DMS 273 (cell line): ENCODE data around the gene LUC7L.
"Not testable (repeated sequence)": the region's sequence is repeated elsewhere in the genome, so short reads cannot be mapped to it uniquely, and the experiment has no call there.

Experiments used
- DNase-seq: peaks from one replicate; lab custom pipeline; 2025; ENCODE audit not compliant: unreplicated experiment; lab: John Stamatoyannopoulos, UW

LUC7L gene

DNA sequence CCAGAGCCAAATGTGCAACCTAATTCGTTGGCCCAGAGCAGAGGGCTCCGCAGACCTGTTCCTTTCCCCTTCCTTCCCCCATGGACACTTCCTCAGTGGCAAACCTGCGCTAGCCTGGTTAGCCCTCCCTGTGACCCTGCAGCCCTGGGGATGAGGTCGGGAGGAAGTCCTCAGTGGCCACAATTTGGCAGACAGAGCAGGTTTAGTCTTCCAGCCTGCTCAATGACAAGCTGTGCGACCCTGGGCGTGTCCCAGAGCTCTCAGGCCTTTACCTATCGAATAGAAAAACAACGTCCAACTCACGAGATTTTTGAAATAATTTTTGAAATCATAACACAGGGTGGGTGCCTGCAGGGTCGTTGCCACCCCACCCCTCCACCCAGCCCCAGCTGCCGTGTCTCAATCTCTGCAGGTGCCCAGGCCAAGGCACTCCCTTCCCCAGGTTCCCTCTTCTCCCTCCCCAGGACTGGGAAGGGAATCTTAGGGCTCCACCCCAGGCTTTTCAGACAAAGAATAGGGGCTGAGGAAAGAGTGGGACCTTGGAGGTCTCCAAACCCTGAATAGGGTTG, 62.0 kb downstream of the LUC7L start:
- no peak for DNase-seq

DNA sequence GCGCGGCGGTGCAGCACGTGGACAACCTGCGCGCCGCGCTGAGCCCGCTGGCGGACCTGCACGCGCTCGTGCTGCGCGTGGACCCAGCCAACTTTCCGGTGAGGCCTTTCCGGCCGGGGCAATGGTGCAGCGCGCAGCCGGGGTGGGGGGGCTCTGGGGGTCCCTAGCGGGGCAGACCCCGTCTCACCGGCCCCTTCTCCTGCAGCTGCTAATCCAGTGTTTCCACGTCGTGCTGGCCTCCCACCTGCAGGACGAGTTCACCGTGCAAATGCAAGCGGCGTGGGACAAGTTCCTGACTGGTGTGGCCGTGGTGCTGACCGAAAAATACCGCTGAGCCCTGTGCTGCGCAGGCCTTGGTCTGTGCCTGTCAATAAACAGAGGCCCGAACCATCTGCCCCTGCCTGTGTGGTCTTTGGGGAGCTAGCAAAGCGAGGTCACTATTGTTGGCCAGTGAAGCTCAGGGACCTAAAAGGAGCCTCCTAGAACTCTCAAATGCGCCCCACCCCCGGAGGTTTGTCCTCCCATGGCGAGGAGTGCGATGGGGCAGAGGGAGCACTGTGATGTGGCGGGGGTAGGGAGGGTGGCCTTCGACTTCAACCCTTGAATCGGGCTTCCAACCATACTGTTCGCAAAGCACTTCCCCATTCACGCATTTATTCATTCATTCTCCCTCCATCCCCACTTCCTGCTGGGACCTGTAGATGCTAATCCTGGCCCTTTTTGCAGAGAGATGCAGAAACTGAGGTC, 62.7 kb downstream of the LUC7L start:
- no peak for DNase-seq

DNA sequence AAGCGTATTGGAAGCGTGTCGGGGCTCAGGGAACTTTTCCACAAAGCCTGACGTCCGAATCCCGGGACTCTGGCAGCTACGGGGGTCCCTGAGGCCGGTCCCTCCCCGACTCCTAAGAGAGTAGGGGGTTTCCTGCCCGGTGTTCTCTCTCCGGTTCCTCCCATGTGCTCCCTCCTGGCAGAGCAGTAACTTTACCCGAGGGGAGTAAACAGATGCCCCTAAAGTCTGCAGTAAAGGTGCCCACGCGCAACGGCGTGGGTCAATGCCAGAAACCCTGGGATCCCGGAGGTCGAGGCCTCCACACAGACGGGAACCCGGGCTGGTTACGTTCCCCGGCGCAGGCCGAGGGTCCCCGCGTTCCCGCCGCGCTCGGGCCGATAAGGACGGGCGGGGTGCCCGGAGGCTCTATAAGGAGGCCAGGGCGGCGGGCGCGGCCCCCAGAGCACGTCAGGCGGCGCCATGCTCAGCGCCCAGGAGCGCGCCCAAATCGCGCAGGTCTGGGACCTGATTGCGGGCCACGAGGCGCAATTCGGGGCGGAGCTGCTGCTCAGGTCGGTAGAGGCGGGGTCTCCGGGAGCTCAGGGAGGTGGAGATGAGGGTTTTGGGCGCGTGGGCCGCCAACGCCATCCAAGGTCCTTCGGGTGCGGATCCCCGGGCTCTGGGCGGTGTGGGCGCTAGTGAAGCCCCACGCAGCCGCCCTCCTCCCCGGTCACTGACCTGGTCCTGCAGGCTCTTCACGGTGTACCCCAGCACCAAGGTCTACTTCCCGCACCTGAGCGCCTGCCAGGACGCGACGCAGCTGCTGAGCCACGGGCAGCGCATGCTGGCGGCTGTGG, 63.5 kb downstream of the LUC7L start, which contains the start of gene HBM:
Gene HBM, plus strand, starts transcription at position 440 of the 836 bp plus-strand sequence. Its CDS starts 20 bp downstream, at position 460.
- peak; percentile 59 for DNase-seq

DNA sequence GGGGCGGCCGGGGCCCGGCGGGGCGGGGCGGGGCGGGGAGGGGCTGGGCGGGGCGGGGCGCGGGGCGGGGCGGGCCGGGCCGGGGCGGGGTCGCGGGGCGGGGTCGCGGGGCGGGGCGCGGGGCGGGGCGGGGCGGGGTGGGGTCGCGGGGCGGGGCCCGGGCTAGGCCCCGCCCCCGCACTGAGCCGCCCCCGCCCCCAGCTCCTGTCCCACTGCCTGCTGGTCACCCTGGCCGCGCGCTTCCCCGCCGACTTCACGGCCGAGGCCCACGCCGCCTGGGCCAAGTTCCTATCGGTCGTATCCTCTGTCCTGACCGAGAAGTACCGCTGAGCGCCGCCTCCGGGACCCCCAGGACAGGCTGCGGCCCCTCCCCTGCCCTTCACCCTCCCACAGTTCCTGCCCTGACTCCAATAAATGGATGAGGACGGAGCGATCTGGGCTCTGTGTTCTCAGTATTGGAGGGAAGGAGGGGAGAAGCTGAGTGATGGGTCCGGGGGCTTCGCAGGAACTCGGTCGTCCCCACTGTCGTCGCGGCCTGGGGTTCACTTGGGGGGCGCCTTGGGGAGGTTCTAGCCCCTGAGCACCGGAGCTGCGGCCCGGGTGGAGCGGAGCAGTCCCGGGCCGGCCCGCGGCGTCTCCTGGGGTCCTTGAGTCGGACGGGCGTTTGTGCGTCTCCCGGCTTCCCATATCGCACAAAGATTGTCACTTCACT, 64.3 kb downstream of the LUC7L start:
- DNase-seq, result peak; percentile 63

DNA sequence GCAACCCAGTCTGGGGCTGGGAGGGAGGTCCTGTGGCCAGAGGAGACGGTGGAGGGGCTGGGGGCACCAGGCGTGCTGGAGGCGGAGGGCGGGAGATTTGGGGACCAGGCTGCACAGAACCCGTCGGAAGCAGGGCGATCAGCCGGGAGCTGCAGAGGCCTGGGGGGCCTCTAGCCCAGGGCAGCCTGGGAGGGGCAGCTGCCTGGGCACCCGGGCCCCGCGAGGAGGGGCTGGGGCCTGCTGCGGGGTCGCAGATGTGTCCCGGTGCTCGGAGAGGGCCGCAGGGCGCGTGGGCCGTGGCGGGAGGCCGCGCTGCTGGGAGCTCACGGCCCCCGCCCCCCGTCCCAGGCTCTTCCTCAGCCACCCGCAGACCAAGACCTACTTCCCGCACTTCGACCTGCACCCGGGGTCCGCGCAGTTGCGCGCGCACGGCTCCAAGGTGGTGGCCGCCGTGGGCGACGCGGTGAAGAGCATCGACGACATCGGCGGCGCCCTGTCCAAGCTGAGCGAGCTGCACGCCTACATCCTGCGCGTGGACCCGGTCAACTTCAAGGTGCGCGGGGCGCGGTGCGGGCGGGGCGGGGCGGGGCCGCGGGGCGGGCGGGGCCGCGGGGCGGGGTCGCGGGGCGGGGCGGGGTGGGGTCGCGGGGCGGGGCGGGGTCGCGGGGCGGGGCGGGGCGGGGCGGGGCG, 65.0 kb downstream of the LUC7L start:
- not testable (repeated sequence) for DNase-seq

DNA sequence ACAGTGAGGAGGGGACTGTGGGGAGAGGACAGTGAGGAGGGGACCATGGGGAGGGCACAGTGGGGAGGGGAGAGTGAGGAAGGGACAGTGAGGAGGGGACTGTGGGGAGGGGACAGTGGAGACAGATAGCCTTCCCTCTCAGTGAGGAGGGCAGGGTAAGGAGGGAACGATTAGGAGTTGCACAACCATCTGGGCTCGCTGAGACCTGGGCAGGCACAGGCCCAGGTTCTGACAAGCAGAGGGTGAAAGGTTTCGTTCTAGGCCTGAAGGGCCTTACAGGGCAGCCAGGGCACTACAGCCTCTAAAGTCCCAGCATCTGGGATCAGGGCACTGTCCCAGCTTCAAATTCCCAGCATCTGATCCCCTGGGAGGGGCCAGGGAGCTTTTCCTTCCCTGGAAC, 65.6 kb downstream of the LUC7L start:
- DNase-seq, result not testable (repeated sequence)

DNA sequence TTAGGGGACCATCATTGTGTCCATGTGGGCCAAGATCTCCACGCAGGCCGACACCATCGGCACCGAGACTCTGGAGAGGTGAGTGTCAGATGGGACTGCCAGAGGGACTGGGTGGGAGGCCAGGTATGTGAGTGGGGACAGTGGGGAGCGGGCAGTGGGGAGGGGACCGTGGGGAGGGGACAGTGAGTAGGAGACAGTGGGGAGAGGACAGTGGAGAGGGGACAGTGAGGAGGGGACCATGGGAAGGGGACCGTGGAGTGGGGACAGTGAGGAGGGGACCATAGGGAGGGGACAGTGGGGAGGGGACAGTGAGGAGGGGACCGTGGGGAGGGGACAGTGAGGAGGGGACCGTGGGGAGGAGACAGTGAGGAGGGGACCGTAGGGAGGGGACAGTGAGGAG, 66.1 kb downstream of the LUC7L start:
- not testable (repeated sequence) for DNase-seq

DNA sequence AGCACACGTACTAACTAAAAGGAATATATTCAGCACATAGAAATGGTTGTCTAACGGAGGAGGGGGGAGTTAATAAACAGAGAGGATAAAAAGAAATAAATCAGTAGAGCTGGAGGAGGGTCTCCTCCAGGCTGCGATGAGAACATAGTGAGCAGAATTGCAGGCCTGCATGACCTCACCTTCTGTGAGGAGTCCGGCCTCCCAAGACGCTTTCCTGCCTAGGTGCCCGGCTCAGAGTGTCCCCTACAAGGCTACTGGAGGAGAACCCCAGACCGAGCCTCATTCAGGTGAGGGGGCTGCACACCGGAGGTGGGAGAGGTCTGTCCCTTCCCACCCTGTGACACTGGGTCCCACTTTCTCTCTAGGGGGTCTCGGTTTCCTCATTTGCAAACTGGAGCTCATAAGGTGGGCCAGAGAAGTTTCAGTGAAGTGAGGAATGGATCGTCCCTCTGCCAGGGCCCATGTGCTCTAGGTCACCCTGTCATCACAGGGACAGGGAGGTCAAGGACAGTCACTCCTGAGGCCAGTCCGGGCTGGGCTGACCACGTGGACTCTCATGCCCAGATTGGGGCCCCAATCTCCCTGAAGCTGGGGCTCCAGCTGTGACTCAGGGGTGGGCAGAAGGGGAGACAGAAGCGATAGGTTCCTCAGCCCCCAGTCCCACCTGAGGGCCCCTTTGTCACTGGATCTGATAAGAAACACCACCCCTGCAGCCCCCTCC, 66.8 kb downstream of the LUC7L start:
- no peak for DNase-seq

DNA sequence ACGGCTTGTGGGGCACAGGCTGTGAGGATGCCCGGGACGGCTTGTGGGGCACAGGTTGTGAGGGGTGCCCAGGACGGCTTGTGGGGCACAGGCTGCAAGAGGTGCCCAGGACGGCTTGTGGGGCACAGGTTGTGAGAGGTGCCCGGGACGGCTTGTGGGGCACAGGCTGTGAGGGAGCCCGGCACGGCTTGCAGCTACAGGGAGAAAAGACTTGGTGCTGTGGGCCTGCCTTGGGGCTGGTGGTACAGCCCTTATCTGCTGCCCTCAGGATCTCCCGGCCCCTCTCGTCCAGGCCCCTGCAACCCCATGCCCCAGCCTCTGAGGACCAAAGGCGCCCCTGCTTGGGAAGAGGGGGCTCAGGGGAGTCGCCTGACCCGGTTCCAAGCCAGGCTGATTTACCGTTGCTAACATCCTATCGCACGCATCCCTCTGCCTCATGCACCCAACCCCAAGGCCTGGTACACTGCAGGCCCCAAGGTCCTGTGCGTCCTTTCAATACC, 68.5 kb downstream of the LUC7L start:
- DNase-seq, result no peak

DNA sequence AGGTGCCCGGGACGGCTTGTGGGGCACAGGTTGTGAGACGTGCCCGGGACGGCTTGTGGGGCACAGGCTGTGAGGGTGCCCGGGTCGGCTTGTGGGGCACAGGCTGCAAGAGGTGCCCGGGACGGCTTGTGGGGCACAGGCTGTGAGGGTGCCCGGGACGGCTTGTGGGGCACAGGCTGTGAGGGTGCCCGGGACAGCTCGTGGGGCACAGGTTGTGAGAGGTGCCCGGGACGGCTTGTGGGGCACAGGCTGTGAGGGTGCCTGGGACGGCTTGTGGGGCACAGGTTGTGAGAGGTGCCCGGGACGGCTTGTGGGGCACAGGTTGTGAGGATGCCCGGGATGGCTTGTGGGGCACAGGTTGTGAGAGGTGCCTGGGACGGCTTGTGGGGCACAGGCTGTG, 69.0 kb downstream of the LUC7L start:
- DNase-seq, result not testable (repeated sequence)

DNA sequence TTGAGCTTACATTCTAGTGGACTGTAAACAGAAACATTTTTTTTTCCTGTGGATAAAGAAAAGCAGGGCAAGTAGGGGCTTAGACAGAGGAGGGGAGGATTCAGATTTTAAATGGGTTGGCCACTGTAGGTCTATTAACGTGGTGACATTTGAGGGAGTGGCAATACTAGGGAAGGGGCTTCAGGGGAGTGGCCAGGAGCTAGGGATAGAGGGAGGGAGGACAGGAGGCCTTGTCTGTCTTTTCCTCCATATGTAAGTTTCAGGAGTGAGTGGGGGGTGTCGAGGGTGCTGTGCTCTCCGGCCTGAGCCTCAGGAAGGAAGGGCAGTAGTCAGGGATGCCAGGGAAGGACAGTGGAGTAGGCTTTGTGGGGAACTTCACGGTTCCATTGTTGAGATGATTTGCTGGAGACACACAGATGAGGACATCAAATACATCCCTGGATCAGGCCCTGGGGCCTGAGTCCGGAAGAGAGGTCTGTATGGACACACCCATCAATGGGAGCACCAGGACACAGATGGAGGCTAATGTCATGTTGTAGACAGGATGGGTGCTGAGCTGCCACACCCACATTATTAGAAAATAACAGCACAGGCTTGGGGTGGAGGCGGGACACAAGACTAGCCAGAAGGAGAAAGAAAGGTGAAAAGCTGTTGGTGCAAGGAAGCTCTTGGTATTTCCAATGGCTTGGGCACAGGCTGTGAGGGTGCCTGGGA, 70.0 kb downstream of the LUC7L start:
- DNase-seq, result no peak

DNA sequence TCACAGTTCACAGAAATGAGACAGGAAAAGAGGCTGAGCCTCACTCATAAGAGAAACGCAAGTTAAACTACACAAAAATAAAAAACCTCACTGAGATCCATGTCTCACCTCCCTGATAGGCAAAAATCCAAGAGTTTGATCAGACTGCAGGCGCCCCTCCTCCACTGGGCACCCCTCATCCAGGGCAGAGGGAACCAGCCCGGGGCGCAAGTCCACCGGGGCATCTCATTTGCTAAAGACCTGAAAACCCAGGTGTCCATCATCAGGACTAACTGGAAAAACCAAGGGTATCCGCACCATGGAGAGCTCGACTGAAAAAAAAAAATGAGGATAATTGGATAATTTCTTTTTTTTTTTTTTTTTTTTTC, 74.2 kb downstream of the LUC7L start:
- DNase-seq, result no peak

DNA sequence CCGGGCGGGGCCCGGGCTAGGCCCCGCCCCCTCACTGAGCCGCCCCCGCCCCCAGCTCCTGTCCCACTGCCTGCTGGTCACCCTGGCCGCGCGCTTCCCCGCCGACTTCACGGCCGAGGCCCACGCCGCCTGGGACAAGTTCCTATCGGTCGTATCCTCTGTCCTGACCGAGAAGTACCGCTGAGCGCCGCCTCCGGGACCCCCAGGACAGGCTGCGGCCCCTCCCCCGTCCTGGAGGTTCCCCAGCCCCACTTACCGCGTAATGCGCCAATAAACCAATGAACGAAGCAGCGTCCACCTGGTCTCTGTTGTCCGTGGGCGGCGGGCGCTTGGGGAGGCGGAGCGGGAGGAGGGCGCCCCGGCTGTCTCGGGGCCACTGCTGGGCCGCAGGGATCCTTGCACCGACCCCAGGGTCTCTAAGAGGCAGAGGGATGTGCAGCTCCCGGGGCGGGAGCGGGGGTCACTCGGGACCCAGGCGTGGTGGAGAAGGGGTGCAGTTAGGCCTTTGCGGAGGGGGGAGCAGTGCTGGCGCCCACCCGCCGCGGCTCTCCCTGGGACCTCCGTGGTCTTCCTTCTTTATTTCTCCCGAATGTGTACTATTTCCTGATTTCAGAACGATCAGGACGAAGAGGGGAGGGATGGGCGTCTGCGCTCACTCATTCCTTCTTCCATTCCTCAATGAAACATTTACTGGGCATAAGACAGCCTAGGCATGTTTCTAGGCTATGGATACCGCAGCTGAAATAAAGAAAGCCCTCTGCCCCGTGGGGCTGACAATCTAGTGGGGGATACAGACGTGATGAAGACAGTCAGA, 74.8 kb downstream of the LUC7L start:
- DNase-seq, result peak; percentile 47

DNA sequence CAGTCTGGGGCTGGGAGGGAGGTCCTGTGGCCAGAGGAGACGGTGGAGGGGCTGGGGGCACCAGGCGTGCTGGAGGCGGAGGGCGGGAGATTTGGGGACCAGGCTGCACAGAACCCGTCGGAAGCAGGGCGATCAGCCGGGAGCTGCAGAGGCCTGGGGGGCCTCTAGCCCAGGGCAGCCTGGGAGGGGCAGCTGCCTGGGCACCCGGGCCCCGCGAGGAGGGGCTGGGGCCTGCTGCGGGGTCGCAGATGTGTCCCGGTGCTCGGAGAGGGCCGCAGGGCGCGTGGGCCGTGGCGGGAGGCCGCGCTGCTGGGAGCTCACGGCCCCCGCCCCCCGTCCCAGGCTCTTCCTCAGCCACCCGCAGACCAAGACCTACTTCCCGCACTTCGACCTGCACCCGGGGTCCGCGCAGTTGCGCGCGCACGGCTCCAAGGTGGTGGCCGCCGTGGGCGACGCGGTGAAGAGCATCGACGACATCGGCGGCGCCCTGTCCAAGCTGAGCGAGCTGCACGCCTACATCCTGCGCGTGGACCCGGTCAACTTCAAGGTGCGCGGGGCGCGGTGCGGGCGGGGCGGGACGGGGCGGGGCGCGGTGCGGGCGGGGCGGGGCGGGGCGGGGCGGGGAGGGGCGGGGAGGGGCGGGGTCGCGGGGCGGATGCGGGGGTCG, 75.6 kb downstream of the LUC7L start:
- DNase-seq, result not testable (repeated sequence)

DNA sequence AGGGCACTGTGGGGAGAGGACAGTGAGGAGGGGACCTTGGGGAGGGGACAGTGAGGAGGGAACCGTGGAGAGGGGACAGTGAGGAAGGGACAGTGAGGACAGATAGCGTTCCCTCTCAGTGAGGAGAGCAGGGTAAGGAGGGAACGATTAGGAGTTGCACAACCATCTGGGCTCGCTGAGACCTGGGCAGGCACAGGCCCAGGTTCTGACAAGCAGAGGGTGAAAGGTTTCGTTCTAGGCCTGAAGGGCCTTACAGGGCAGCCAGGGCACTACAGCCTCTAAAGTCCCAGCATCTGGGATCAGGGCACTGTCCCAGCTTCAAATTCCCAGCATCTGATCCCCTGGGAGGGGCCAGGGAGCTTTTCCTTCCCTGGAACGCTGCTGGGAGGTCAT, 76.1 kb downstream of the LUC7L start:
- DNase-seq, result not testable (repeated sequence)

DNA sequence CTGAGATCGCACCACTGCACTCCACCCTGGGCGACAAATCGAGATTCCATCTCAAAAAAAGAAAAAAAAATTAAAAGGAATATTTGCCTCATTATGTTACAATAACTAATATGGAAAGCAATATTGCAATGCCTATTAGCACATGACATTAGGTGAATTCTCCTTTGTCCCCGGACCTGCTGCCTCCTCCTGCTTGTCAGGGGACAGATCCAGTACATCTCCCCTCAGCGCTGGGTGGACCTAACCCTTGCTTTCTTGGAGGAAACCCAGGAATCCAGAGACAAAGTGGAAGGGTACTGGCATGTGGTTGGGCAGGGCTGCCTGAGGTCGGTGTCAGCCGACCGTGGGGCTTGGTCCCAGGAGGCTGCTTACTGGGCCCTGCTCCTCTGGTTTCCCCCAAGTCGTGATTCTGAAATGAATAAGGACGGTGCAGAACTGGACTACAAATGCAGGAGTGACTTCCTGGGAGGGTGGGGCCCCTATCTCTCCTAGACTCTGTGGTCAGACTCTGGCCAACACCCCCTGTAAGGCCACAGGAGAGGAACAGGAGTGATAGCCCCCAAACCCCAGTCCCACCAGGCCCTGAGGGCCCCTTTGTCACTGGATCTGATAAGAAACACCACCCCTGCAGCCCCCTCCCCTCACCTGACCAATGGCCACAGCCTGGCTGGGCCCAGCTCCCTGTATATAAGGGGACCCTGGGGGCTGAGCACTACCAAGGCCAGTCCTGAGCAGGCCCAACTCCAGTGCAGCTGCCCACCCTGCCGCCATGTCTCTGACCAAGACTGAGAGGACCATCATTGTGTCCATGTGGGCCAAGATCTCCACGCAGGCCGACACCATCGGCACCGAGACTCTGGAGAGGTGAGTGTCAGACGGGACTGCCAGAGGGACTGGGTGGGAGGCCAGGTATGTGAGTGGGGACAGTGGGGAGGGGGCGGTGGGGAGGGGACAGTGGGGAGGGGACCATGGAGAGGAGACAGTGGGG, 76.8 kb downstream of the LUC7L start, which contains the start of gene HBZ:
Gene HBZ, plus strand, starts transcription at position 504 of the 988 bp plus-strand sequence. Its CDS starts 266 bp downstream, at position 770.
- DNase-seq, result no peak
